HG03108 (cell line): ENCODE measurements around the gene CREBZF.
"Not testable (repeated sequence)": the region's sequence is repeated elsewhere in the genome, so short reads cannot be mapped to it uniquely, and the experiment has no call there.

Source experiments
- ATAC-seq: cut with Tn5 transposase; IDR thresholded peaks from one replicate; pipeline ENCODE4 v1.9.1; 2021; ENCODE audit warnings: moderate library complexity; ENCODE audit not compliant: unreplicated experiment

CREBZF gene

DNA sequence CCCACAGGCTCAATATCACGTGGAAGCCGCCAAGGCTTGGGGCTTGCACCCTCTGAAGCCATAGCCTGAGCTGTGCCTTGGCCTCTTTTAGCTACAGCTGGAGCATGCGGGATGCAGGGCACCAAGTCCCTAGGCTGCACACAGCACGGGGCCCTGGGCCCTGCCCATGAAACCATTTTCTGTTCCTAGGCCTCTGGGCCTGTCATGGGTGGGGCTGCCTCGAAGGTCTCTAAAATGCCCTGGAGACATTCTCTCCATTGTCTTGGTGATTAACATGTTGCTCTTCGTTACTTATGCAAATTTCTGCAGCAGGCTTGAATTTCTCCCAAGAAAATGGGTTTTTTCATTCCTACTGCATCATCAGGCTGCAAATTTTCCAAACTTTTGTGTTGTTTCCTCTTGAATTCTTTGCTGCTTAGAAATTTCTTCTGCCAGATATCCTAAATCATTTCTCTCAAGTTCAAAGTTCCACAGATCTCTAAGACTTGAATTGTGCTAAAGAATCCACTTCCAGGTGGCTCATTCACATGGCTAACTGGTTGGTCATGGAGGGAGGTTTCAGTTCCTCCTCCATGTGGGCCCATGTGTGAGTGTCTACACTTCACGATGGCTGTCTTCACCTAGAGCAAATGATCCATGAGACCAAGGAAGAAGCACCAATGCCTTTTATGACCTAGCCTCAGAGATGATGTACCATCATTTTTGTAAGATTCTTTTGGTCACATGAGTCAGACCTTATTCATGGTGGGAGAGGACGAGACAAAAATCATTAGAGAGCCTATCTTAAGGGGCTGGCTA is 7.4 kb upstream of the CREBZF start:
- ATAC-seq: no peak

DNA sequence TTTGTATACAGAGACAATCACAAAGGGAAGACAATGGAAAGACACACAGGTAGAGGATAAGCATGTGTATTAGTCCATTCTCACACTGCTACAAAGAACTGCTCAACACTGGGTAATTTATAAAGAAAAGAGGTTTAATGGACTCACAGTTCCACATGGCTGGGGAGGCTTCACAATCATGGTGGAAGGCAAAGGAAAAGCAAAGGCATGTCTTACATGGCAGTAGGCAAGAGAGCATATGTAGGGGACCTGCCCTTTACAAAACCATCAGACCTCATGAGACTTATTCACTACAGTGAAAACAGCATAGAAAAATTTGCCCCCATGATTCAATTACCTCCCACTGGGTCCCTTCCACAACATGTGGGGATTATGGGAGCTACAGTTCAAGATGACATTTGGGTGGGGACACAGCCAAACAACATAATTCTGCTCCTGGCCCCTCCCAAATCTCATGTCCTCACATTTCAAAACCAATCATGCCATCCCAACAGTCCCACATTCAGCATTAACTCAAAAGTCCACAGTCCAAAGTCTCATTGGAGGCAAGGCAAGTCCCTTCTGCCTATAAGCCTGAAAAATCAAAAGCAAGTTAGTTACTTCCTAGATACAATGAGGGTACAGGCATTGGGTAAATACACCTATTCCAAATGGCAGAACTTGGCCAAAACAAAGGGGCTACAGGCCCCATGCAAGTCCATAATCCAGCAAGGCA is 6.2 kb upstream of the CREBZF start:
- not testable (repeated sequence) for ATAC-seq

DNA sequence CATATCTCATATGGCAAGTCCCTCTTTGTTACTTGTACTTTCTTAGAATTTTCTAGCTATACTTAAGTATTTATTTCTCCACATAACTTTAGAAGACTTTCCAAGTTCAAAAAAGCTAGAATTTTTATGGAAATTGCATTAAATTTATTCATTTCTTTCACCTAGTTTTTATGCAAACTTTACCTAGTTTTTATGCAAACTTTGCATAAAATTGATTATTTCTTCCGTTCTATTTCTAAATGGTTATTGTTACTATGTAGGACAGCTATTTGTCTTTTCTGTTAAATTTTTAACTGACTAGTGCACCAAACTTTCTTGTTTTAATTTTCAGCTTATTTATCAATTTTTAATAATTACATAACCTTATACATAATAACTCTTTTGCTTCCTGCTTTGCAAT is 3.2 kb upstream of the CREBZF start:
- no peak for ATAC-seq

DNA sequence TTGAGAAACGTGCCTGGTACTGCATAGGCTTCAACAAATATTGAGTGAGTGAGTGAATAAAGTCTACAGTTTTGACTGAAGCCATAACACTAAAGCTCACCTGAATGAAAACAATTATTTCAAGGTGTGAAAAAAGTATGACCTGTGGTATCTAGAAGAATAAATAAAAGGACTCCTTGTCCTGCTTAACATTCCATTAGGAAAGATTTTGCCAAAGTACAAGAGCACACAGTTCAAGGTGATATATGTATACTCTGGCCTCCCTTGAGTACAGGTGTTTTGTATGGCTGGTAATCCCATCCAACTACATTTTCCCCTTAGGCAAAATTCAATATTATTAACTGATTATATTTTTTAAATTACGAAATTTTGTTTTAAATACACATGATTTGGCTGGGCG is 1.8 kb upstream of the CREBZF start:
- ATAC-seq: no peak

DNA sequence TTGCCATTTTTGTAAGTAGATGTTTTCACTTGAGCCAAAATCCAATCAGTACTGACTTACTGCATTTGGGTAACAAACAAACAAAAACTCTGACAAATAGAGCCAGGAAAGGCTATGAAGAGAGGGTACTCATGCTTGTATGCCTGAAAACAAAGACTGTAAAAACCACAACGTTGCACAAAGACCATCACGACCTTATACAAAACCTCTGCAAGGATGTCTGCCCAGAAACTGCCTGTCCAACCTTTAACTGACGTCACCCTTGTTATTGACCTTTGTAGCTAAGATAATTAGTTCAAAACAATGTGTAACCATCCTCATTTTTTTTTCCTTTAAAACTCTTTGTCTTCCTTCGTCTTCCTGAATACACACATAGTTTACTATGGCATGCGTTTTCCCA is 804 bp upstream of the CREBZF start:
- ATAC-seq: no peak

DNA sequence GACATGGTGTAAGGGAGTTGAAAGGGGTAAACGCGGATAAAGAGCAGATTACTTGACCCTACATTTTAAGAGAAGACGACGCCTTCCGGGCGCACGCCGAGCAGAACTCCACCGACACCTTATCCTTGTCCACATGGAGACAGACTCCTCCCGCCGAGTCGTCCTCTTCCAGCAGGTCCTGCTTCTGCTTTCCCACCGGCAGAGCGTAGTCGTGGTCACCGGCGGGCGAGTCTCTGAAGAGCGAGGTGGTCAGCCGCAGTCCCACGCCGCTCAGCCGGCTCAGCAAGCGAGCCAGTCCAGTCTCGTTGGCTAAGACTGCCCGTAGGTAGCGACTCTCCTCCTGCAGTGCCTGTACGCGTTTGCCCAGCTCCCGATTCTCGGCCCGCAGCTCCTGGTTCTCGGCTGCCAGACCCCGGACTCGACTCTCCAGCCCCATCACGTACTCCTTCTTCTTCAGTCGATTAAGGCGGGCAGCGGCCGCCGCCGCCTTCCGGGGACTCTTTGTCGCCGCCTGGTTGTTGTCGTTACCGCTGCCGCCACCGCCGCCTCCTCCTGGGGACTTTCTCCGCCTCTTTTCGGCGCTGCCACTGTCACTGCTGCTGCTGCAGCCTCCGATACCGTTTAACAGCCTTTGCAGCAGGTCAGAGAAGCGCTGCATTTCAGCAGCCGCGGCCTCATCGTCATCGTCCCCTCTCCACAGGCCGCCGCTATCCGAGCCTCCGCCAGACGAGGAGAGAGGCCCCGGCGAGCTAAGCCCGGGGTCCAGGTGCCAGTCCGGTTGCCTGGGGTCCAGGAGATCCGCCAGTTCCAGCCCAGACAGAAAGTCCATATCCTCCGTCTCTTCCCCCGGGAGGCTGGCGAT is 945 bp downstream of the CREBZF start:
- peak; percentile 66 for ATAC-seq

DNA sequence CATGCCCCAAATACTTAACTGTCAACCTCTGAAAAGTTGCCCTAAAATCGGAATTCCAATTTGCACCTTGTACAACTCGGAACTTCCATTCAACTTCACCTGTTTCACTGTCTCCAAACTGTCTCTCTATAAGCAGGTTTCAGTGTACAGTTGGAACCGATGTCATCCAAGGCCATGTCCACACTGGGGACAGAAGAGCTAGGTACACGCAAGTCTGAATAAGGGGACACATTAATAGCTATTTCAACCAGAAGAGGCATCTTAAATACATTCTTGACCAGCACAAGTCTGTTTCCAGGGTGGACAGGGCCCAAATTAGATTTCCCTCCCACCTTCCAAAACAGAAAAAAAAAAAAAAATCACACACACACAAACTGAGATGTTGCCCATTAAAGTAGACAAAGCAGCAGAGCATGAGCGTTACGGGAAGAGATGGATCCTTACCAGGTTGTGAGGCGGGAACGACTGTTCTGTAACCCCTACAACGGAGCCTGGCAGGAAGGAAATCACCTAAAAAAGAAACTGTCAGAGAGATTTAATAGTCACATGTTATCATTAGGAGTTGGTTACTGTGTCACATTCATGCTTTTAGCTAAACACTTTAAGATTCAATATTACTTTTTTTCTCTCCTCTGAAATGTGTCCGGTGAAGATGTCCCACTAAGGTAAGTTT is 1.7 kb downstream of the CREBZF start:
- no peak for ATAC-seq

DNA sequence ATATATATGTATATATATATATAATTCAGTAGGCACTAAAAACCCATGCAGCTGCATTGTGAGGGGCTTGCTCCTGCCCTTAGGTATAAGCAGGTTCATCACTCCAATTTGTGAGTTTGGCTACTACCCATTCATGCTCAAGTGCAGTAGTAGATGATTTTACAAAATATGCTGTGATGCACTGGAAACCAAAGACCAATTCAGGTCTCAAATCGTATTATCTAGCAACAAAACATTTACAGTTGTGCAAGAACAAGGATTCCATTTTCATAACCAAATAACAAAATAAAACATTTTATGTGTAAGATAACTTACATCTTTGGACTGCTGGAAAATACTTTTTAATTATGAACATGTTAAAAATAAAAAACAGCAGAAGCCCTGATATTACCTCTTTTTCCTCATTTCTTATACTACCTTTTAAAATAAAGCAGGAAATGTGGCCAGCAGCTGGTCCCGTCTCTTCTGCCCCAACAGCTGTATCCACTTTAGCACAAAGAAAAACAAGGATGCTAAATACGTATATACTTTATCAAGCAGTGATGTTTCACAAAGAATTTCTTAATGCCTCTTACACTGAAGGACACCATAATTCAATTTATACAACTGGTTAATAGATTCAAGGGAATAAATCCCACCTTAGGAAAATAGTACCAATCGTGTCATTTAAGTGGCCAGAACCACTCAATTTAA is 2.8 kb downstream of the CREBZF start:
- no peak for ATAC-seq

DNA sequence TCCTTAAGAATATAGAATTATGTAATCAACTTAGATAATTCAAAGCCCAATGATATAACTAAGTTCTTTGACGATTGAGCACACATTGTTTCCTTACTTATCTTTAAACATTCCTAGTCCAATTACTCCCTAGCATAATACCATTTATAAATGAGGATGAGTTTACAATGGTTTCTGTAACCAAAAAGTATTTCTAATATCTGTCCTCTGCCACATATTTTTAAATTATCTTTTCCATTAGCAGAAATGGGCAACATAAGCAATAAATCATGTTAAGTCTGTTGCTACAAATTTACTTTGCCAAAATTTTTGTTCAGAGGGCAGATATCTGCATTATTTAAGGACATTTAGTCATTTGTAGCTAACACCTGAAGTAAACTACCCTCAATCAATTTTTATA is 6.7 kb downstream of the CREBZF start:
- no peak for ATAC-seq

DNA sequence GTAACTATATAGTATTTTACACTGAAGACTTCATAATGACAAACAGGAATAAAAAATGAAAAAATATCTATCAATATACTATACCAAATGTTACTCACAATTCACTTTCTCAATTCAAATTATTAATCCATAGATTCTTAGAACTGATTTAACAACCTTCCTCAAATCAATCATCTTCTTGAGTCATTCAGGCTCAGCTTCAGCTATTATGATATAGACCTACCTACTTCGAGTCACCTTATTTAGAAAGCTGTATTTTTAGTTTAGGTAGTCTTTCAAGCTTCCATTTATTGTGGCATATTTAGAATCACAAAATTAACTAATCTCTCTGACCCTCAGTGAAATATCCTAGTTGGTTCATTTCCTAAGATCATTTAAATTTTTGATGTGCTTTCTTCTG is 8.2 kb downstream of the CREBZF start:
- ATAC-seq: no peak

DNA sequence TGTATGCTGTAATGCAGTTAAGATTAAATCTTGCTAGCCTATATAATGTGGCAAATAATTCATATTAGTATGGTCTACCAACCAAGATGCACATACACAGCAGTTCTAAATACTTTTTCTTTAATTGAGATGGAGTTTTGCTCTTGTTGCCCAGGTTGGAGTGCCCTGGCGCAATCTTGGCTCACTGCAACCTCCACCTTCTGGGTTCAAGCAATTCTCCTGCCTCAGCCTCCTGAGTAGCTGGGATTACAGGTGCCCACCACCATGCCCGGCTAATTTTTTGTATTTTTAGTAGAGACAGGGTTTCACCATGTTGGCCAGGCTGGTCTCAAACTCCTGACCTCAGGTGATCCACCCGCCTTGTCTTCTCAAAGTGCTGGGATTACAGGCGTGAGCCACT is 10.6 kb downstream of the CREBZF start:
- not testable (repeated sequence) for ATAC-seq

DNA sequence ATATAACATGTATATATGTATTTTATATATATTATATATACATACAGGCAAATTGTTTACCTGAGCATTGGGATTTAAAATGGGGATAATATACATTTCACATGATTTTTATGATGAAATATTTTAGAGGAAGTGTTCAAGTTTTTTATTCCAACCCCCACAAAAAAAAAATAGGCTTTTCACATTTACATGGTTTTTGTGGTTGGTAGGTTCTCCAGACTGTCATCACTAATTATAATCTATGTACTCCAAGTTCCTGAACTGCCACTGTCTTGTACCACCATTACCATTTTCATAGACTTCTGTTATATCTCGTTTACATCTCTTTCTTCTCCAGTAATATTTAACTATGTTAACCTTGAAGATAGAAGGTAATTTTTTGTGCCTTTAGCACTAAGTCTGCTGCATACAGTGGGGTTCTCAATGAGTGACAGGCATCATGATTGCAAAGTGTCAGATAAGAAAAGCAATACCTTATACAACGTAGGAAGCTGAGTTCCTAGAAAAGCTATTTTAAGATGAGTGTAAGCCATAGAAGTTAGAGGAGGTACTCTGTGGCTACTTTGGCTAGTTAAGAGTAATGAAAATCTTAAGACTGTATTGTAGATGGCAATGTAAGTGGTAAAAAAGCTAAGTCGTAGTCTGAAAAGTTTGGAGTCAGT is 12.0 kb downstream of the CREBZF start:
- ATAC-seq: no peak

DNA sequence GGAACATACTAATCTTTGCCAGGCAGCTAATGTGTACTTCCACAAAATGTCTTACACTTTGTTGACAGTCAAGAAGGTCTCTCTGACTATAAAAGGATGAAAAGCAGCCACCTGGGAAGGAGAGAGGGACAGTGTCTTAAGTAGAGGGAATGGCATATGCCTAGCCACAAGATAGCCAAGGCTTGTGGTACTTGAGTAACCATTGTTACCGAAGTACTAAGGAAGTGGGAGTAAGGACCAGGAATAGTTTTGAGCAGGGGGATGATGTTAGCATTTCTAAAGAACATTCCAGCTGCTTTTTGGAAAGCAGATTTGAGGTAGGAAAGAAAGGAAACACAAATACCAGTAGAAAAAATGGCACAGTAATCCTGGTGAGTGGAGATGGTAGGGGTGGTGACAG is 13.8 kb downstream of the CREBZF start:
- no peak for ATAC-seq

DNA sequence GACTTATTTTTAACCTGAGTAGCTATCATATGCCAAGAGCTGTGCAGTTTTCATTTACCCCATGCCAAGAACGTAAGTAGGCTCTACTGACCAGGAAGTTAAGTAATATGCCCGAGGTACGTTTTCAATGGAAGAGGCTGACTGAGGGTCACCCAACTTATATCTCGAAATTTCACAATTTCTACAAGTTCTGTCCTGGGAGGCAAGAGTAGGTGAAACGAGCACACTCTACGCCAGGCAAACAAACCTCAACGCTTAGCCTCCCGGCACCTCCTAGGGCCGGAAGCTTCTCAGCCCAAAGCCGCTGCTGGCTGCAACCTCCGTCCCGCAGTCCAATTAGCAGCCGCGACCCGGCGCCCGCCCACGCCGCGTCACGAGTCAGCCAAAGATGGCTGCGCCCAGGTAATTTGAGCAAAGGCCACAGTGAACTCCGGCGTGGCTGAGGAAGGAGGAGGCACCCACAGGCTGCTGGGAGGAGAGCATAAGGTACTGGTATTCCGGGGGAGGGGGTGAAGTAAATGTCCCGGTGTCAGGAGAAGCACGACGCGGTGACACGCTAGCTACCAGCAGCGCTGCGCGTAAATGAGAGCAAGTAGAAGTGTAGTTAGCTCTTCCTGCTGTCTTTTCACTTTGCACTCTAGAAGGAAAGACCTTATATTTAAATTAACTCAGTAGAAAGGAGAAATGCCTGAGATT is 17.2 kb downstream of the CREBZF start, which contains the start of gene TMEM126A:
TSS of gene TMEM126A (plus strand) at position 364 of the 696 bp plus-strand sequence. CDS start 2,289 bp downstream, outside the sequence.
- ATAC-seq: peak; percentile 100

DNA sequence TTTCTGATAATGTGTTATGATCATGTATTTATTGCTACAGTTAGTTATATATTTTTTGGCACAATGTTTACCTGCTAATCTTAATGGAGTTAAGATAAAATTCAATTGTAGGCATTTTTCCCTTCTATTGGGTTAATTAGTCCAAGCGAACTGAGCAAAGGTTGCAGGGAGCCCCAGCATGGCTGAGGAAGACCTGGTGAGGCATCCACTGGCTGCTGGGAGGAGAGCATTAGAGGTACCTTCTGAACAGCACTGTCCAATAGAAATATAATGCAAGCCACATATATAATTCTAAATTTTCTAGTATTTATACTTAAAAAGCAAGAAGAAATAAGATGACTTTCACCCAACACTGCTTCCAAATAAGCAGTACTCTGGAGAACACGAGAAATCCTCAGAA is 17.9 kb downstream of the CREBZF start:
- ATAC-seq: no peak

DNA sequence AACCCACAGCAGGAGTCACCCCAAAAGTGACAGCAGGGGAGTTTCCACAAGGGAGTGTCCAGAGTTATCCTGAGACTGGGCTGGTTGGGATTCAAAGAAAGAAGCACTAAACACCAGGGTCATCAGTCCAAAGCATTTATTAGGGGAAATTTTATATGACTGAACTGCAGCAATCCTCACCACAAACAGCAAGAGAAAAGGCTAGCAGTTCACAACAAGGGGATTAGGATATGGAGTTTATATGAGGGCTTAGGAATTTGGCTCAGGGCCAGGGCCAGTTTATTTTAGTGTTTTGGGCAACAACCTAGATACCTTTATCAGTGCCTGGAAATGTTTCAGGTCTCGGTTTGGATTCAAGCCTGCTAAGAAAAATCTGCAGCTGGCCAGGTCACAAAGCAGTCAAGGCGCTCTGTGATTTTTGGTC is 21.7 kb downstream of the CREBZF start:
- ATAC-seq: no peak

DNA sequence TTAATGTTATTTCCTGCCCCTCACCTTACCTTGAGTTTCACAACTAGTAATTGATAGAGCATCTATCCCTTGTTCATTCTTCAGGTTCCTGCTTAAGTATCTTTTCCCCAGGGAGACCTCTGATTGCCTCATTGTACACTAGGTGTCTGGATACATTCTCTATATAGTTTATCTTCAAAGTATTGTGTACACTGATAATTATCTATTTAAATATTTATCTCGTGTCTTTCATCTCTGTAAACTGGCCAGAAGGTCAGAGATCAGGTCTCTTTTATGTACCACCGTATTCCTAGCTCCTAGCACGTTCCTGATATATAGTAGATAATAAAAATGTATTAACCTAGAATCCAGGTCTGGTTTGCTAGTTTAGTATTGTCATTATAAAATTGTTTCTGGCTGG is 30.2 kb downstream of the CREBZF start:
- no peak for ATAC-seq

DNA sequence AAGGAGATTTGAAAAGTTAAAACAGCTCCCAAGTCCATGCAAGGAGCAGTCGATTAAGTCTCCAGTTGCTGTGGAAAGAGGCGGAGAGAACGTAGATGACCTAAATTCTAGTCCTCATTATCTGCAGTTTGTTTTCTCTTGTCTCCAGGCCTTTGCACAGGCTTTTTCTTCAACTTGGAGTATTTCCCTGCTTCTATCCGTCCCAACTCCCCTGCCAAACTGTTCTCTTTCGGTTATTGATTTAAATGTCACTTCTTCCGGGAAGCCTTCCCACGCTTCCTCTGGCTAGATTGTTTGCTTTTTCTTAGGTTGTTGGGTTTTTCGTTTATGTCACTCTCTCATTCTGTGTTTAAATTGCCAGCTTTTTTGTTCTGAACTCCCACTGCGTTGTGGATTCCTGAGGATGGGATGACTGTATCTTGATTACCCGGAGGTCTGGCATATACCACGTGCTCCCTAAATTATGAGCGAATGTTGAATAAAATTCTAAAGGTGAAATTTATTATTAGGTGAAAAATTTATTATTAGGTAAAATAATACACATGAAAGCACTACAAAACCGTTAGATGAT is 36.1 kb downstream of the CREBZF start:
- ATAC-seq: no peak
